SU-DHL-6 (cell line): ENCODE data around the gene SLC9A2.

Experiments
- H2AFZ ChIP-seq: fragments of 200-600 bp; sonication (generic); 2 replicates; pipeline ENCODE4 v1.6.1; 2014; ENCODE audit warnings: low read depth, mild to moderate bottlenecking, moderate library complexity, mixed read lengths, antibody characterized with exemption, low read length; ENCODE audit not compliant: severe bottlenecking
- H3F3A ChIP-seq: fragments of 200-600 bp; shearing (Covaris generic); 2 replicates; pipeline ENCODE4 v1.6.0; 2016; ENCODE audit warnings: antibody characterized with exemption, mild to moderate bottlenecking; ENCODE audit not compliant: insufficient read depth
- H3K27ac ChIP-seq: fragments of 200-600 bp; sonication (generic); 2 replicates; pipeline ENCODE4 v1.5.1; 2016; ENCODE audit warnings: low read depth, mild to moderate bottlenecking, low read length, moderate library complexity, mixed read lengths
- H3K27me3 ChIP-seq: fragments of 200-600 bp; sonication (generic), shearing (Covaris generic); 2 replicates; pipeline ENCODE4 v1.6.0; 2014; ENCODE audit warnings: mild to moderate bottlenecking, low read length
- H3K36me3 ChIP-seq: fragments of 200-600 bp; sonication (generic); 2 replicates; pipeline ENCODE4 v1.6.1; 2014; ENCODE audit warnings: mild to moderate bottlenecking, low read length, mixed read lengths
- H3K4me2 ChIP-seq: fragments of 300-600, 200-600 bp; shearing (Covaris generic), sonication (generic); 2 replicates; pipeline ENCODE4 v1.6.0; 2014; ENCODE audit warnings: low read length, low read depth, mild to moderate bottlenecking; ENCODE audit not compliant: poor library complexity, severe bottlenecking
- H3K4me3 ChIP-seq: fragments of 200-600 bp; sonication (generic); 2 replicates; pipeline ENCODE4 v1.5.1; 2014; ENCODE audit warnings: antibody characterized with exemption, low read length, mild to moderate bottlenecking, mixed read lengths; ENCODE audit not compliant: insufficient read depth, poor library complexity, severe bottlenecking
- H3K79me2 ChIP-seq: fragments of 200-600 bp; sonication (generic); 2 replicates; pipeline ENCODE4 v1.6.1; 2014; ENCODE audit warnings: mild to moderate bottlenecking, low read length, moderate library complexity; ENCODE audit not compliant: insufficient read depth
- H3K9ac ChIP-seq: fragments of 200-600 bp; sonication (generic); 2 replicates; pipeline ENCODE4 v1.7.0; 2014; ENCODE audit warnings: mild to moderate bottlenecking, low read length
- H3K9me2 ChIP-seq: fragments of 200-600 bp; sonication (generic); replicated peaks from 2 replicates; pipeline ENCODE4 v1.6.1; 2014; ENCODE audit warnings: low read length; ENCODE audit not compliant: insufficient read depth
- H3K9me3 ChIP-seq: fragments of 200-600 bp; sonication (generic); 2 replicates; pipeline ENCODE4 v1.6.1; 2014; ENCODE audit warnings: low read length, mixed read lengths; ENCODE audit not compliant: insufficient read depth
- H4K20me1 ChIP-seq: fragments of 200-600 bp; sonication (generic); 2 replicates; pipeline ENCODE4 v1.6.1; 2014; ENCODE audit warnings: low read depth, mild to moderate bottlenecking, antibody characterized with exemption, low read length, moderate library complexity, mixed read lengths
- CTCF ChIP-seq: fragments of 200-600 bp; sonication (generic); IDR thresholded peaks from one replicate; pipeline ENCODE4 v1.5.1; 2017; ENCODE audit warnings: antibody characterized with exemption, mild to moderate bottlenecking, low read length, moderate library complexity; ENCODE audit not compliant: insufficient read depth, poor library complexity, severe bottlenecking
- EZH2phosphoT487 ChIP-seq: fragments of 200-600 bp; sonication (generic), shearing (Covaris generic); conservative IDR thresholded peaks from 2 replicates; pipeline ENCODE4 v1.6.1; 2018; ENCODE audit warnings: mild to moderate bottlenecking, antibody characterized with exemption, low read length, moderate library complexity, mixed read lengths

Gene SLC9A2

GRCh38 chr2:102726128-102727087, 107.1 kb downstream of the SLC9A2 start:
- H3F3A ChIP-seq, result no peaks in the 10 kb centered on the region
- H3K27ac ChIP-seq, result no peak overlapping the region
- no peak overlapping the region for H3K4me3 ChIP-seq
- H3K79me2 ChIP-seq, result no peaks in the 10 kb centered on the region
- H3K9me2 ChIP-seq, result no peaks in the 10 kb centered on the region
- no peaks in the 10 kb centered on the region for H3K27me3 ChIP-seq
- no peaks in the 10 kb centered on the region for H3K9me3 ChIP-seq
- peaks cover 16% of the 10 kb centered on the region; the same call in 1 of the 2 replicates for H3K36me3 ChIP-seq
- no peak overlapping the region for H3K4me2 ChIP-seq
- TF ChIP-seq CTCF, result no peak
- no peak for TF ChIP-seq EZH2phosphoT487
- no peaks in the 10 kb centered on the region for H4K20me1 ChIP-seq
- no peak overlapping the region for H2AFZ ChIP-seq
- no peak overlapping the region for H3K9ac ChIP-seq

GRCh38 chr2:102735416-102736109, 116.2 kb downstream of the SLC9A2 start:
- Histone ChIP-seq H3K9me2 (no peaks in the 10 kb centered on the region), H3K9me3 (no peaks in the 10 kb centered on the region), H3K79me2 (peaks cover 41% of the 10 kb centered on the region), H3K4me3 (peak overlapping the region; percentile 78), H2AFZ (no peak overlapping the region), H3K9ac (peak overlapping the region; percentile 75), H4K20me1 (no peaks in the 10 kb centered on the region), H3K36me3 (peaks cover 9% of the 10 kb centered on the region; the same call in 1 of the 2 replicates), H3K27me3 (no peaks in the 10 kb centered on the region), H3K4me2 (peak overlapping the region; percentile 95), H3F3A (no peaks in the 10 kb centered on the region), H3K27ac (no peak overlapping the region)
- no peak for TF ChIP-seq EZH2phosphoT487
- TF ChIP-seq CTCF, result no peak

GRCh38 chr2:102736110-102736409, 116.7 kb downstream of the SLC9A2 start:
- no peak overlapping the region for H3K27ac ChIP-seq
- TF ChIP-seq EZH2phosphoT487 (no peak), CTCF (no peak)

More at GRCh38 chr2:102736110-102736409, 116.7 kb downstream of the SLC9A2 start:
- Histone ChIP-seq H3K27me3 (no peaks in the 10 kb centered on the region), H3K79me2 (peaks cover 41% of the 10 kb centered on the region), H2AFZ (peak overlapping the region; percentile 88), H3K9me3 (no peaks in the 10 kb centered on the region), H3K4me3 (peak overlapping the region; percentile 78), H3K9ac (peak overlapping the region; percentile 75), H3F3A (no peaks in the 10 kb centered on the region), H3K36me3 (peaks cover 5% of the 10 kb centered on the region; the same call in 1 of the 2 replicates), H3K4me2 (peak overlapping the region; percentile 95), H3K9me2 (no peaks in the 10 kb centered on the region), H4K20me1 (no peaks in the 10 kb centered on the region)
